ENCODE results near the gene SYNGAP1.
"Not testable (repeated sequence)": the region's sequence is repeated elsewhere in the genome, so short reads cannot be mapped to it uniquely, and the experiment has no call there.

The SYNGAP1 gene

GRCh38 chr6:33440649-33441309 is 20.9 kb downstream of the SYNGAP1 start:
- no peak for DNase-seq

- no peak for DNase-seq
Measured at GRCh38 chr6:33441457-33441856, 21.6 kb downstream of the SYNGAP1 start.

GRCh38 chr6:33442283-33442682 is 22.4 kb downstream of the SYNGAP1 start:
- no peak for DNase-seq

DNA sequence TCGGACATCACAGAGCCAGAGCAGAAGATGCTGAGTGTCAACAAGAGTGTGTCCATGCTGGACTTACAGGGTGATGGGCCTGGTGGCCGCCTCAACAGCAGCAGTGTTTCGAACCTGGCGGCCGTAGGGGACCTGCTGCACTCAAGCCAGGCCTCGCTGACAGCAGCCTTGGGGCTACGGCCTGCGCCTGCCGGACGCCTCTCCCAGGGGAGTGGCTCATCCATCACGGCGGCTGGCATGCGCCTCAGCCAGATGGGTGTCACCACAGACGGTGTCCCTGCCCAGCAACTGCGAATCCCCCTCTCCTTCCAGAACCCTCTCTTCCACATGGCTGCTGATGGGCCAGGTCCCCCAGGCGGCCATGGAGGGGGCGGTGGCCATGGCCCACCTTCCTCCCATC is 23.2 kb downstream of the SYNGAP1 start:
- no peak for DNase-seq

- no peak for DNase-seq
Measured at GRCh38 chr6:33443619-33444504, 24.0 kb downstream of the SYNGAP1 start.

DNA sequence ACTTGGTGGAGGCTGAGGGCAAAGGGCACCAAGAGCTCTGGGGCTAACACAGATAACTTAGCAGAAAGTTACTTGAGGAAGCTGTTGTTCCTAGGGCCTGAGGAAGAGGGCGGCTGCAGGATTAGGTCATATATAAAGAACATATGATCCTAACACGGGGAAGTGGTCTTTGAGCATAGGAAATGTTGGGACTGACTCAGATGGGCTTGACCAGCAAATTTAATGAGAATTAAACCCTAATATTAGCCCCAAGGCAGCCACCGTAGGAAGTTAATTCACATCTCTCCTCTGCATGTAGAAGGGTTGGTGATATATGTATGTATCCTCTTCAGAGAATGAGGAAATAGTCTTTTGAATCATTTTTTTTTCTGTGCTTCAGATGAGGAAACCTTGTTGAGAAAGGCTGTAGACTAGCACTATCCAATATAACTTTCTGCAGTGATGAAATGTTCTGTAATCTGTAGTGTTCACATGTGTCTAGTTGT is 25.3 kb downstream of the SYNGAP1 start:
- no peak for DNase-seq

- no peak for DNase-seq
Measured at GRCh38 chr6:33446356-33446755, 26.5 kb downstream of the SYNGAP1 start.

GRCh38 chr6:33450434-33450833 is 30.6 kb downstream of the SYNGAP1 start:
- no peak for DNase-seq

- no peak for DNase-seq
Measured at GRCh38 chr6:33451606-33452005, 31.7 kb downstream of the SYNGAP1 start.

- DNase-seq, result no peak
Measured at GRCh38 chr6:33452496-33452895, 32.6 kb downstream of the SYNGAP1 start.

DNA sequence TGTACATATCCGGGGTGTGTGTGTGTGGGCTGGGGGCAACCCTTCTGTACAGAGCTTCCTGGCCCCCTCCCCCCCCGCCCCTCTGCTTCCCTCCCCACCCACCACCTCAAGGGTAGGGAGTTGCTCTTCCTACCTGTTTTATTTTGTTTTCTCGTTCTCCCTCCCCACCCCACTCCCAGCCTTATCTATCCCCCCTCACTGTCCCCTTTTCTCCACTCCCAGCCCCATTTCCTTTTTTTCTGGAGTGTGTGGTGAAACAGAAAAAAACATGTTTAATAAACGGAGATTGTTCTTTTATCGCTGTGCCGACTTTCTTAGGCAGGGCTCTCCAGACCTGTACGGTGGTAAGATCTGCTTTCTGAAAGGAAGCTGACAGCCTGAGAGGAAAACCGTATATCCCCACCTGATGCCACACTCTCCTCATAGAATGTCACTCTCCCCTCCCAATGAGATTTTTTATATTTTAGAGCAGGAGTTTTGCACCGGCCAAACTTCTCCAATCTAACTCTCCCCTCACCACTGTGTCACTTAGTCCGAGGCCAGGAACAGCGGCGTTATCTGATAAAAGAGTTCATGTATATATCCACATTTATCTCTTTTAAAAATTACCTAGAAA is 33.6 kb downstream of the SYNGAP1 start:
- DNase-seq, result no peak

DNA sequence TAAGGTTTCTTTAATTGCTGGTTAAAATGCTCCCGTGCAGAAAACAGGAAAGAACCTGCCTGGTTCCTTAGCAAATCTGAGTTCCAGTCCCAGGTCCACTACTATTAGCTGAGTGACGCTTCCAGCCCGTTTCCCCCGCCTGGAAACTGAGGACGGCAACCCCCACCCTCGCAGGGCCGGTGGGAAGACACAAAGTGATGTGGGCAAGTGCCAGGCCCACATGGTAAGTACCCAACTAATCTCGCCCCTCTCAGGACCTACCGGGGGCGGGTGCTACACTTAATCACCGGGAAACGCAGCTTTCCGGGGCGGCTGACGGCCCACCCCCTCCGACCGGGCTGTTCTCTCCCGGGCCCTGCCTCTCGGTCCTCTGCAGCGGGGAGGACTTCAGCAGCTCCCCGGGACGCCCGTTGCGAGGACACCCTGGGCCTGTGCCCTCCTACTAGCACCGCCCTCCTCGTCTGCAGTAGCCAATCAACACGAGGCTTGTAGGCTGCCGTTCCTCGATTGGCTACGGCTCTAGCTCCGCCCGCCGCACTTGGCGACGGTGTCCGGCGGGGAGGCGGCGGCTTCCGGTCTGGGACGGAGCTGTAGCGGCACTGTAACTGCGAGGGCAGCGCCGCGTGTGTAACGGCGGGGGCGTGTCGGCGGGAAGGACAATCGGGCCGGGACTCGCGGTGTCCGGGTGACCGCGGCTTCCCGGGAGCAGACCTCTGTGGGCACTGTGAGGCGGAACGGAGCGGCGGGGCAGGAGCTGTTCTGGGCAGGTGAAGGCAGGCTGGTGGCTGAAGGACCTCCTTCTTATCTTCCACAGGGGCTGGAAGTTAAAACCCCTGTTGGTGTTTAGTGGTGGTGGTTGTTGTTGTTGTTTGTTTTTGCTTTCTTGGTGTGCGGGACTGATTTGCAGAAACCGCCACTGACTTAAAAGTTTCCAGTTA is 34.4 kb downstream of the SYNGAP1 start, which contains the start of gene ZBTB9:
Gene ZBTB9 (plus strand): TSS at position 568 of the 938 bp plus-strand sequence. CDS start 525 bp downstream, outside the sequence.
- DNase-seq, result peak; percentile 93 to 96

DNA sequence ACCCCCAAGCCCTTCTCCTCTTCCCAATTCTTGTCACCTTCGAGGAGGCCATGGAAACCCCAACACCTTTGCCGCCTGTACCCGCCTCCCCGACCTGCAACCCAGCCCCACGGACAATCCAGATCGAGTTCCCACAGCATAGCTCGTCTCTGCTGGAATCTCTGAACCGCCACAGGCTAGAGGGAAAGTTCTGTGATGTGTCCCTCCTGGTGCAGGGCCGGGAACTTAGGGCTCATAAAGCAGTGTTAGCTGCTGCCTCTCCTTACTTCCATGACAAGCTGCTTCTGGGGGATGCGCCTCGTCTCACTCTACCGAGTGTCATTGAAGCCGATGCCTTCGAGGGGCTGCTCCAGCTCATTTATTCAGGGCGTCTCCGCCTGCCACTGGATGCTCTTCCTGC is 35.2 kb downstream of the SYNGAP1 start:
- no peak for DNase-seq

DNA sequence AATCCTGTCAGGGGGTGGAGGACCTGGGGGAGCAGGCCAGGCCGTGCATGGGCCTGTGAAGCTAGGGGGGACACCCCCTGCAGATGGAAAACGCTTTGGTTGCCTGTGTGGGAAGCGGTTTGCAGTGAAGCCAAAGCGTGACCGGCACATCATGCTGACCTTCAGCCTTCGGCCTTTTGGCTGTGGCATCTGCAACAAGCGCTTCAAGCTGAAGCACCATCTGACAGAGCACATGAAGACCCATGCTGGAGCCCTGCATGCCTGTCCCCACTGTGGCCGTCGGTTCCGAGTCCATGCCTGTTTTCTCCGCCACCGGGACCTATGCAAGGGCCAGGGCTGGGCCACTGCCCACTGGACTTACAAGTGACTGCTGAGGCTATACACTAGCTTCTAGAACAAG is 36.3 kb downstream of the SYNGAP1 start:
- DNase-seq, result no peak

DNA sequence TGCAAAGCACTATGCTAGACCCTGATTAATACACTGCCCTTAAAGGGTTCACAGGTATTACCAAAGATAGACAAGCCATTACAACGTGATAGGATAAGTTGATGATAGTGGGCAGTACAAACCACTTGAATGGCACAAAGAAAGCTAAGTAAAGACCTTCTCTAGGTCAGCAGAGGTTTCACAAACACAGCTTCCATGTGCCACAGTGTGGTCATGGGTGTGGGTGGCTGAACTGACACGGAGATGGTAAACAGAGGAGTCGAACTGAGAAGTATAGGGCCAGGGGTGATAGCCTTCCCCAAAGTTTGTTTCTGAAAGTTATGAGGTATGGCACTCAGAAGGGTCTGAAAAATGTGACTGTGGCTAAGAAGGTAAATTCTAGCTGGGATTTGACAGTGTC is 38.8 kb downstream of the SYNGAP1 start:
- no peak for DNase-seq

GRCh38 chr6:33459226-33459625 is 39.4 kb downstream of the SYNGAP1 start:
- no peak for DNase-seq

GRCh38 chr6:33466075-33466735 is 46.3 kb downstream of the SYNGAP1 start:
- DNase-seq, result no peak

GRCh38 chr6:33467091-33467490 is 47.2 kb downstream of the SYNGAP1 start:
- DNase-seq, result no peak

DNA sequence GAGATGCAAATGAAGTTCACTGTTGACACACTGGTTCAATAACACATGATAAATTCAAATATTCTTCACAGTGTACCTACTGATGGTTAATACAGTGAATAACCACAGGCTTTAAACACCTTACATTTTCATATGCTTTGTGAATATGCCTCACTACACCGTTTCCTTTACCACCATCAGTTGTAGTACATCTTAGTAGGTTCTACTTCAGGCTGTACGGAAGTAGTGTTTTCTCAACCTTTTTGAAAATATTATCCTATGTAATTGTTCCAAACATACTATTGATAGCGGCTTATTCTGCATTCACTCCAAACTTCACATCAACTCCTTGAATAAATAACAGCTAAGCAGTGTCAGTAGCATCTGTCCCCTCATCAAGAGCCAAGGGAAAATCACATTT is 49.8 kb downstream of the SYNGAP1 start:
- DNase-seq, result no peak

DNA sequence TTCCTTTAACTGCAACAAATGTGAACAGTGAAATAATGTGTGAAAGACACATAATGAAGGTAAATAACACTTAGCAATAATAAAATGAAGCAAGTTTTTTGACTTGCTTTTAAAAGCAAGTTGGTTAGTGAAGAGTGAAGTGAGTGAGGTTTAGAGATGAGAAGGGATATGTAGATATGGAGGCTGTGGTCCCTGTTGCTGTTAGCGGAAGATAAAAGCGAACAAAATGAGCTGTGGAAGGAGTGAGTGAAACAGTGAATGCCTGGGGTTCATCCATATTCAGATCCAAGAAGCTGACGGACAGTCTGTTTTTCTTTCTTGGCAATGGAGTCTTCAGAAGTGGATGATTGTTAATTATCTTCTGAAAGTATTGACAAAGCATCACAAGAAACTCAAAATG is 58.0 kb downstream of the SYNGAP1 start:
- no peak for DNase-seq

DNA sequence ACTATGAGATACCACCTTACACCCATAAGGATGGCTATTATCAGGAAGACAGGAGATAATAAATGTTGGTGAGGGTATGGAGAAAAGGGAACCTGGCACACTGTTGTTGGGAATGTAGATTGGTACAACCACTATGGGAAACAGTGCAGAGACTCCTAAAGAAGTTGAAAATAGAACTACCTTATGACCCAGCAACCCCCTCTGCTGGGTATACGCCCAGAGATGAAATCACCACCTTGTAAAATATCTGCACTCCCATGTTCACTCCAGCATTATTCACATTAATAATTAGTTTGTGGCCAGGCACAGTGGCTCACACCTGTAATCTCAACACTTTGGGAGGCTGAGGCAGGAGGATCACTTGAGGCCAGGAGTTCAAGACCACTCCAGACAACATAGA is 61.3 kb downstream of the SYNGAP1 start:
- DNase-seq, result no peak

DNA sequence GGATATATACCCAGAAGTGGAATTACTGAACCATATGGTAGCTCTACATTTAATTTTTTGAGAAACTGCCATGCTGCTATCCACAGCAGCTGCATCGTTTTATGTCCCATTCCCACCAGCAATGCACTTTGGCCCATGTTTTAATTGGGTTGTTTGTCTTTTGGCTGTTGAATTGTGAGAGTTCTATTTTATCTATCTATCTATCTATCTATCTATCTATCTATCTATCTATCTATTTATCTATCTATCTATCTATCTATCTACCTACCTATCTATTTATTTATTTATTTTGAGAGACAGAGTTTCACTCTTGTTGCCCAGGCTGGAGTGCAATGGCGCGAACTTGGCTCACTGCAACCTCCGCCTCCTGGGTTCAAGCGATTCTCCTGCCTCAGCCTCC is 62.8 kb downstream of the SYNGAP1 start:
- DNase-seq, result not testable (repeated sequence)

All from activated CD4-positive, alpha-beta T cell treated with anti-CD3 and anti-CD28 coated beads, Interleukin-2, amount 50 U/mL, for 48 hours (primary cell).